Astrocyte (in vitro differentiated cells and primary cell): ENCODE measurements around the gene SRC.

Experiments
- CTCF ChIP-seq: IDR thresholded peaks from 2 replicates; pipeline ENCODE4 v1.5.1; 2011; ENCODE audit warnings: low read depth, mild to moderate bottlenecking, inconsistent platforms, low read length, moderate library complexity; ENCODE audit not compliant: insufficient read depth
- EZH2 ChIP-seq: IDR thresholded peaks from 2 replicates; pipeline ENCODE4 v1.6.1; 2012; ENCODE audit warnings: mild to moderate bottlenecking, low read length, inconsistent platforms; ENCODE audit not compliant: insufficient read depth

- TF ChIP-seq CTCF (no peak), EZH2 (no peak)
Measured at GRCh38 chr20:37454636-37455385, 108.9 kb downstream of the SRC start.
